HG02642 (cell line): ENCODE measurements around the gene NAA11.

Experiments
- ATAC-seq: cut with Tn5 transposase; IDR thresholded peaks from one replicate; pipeline ENCODE4 v1.9.1; 2021; ENCODE audit warnings: mild to moderate bottlenecking; ENCODE audit not compliant: unreplicated experiment, poor library complexity

The NAA11 gene

GRCh38 chr4:79325864-79326328, at the start of gene NAA11:
NAA11 (minus strand) TSS chr4:79326061; CDS start chr4:79325877, 184 bp downstream.
- ATAC-seq: no peak

GRCh38 chr4:79370026-79370425, 44.2 kb upstream of the NAA11 start:
- ATAC-seq: no peak

- no peak for ATAC-seq
Measured at GRCh38 chr4:79367096-79367495, 41.2 kb upstream of the NAA11 start.

- no peak for ATAC-seq
Measured at GRCh38 chr4:79366422-79366821, 40.6 kb upstream of the NAA11 start.

- ATAC-seq: no peak
Measured at GRCh38 chr4:79364061-79364460, 38.2 kb upstream of the NAA11 start.

GRCh38 chr4:79362626-79363025, 36.8 kb upstream of the NAA11 start:
- ATAC-seq: no peak

GRCh38 chr4:79360006-79360405, 34.1 kb upstream of the NAA11 start:
- ATAC-seq: no peak

GRCh38 chr4:79358438-79358837, 32.6 kb upstream of the NAA11 start:
- ATAC-seq: no peak

- ATAC-seq: no peak
Measured at GRCh38 chr4:79357365-79357764, 31.5 kb upstream of the NAA11 start.

GRCh38 chr4:79353075-79353474, 27.2 kb upstream of the NAA11 start:
- ATAC-seq: no peak

- ATAC-seq: no peak
Measured at GRCh38 chr4:79348405-79348804, 22.5 kb upstream of the NAA11 start.

GRCh38 chr4:79341893-79342653, 16.2 kb upstream of the NAA11 start:
- no peak for ATAC-seq

- no peak for ATAC-seq
Measured at GRCh38 chr4:79340568-79340967, 14.7 kb upstream of the NAA11 start.

- no peak for ATAC-seq
Measured at GRCh38 chr4:79338148-79338547, 12.3 kb upstream of the NAA11 start.

GRCh38 chr4:79334783-79335182, 8.9 kb upstream of the NAA11 start:
- ATAC-seq: no peak

GRCh38 chr4:79334341-79334740, 8.5 kb upstream of the NAA11 start:
- no peak for ATAC-seq

GRCh38 chr4:79331126-79331876, 5.4 kb upstream of the NAA11 start:
- no peak for ATAC-seq

- no peak for ATAC-seq
Measured at GRCh38 chr4:79330720-79331119, 4.9 kb upstream of the NAA11 start.

- ATAC-seq: no peak
Measured at GRCh38 chr4:79325436-79325835, 425 bp downstream of the NAA11 start.

- ATAC-seq: no peak
Measured at GRCh38 chr4:79319975-79320374, 5.9 kb downstream of the NAA11 start.

GRCh38 chr4:79317711-79318110, 8.2 kb downstream of the NAA11 start:
- ATAC-seq: no peak

GRCh38 chr4:79315891-79316290, 10.0 kb downstream of the NAA11 start:
- ATAC-seq: no peak
